A549 (cell line): Measurements from ENCODE around the gene GBF1. TPM values are rescaled to one million over a fixed set of nuclear protein-coding genes. Genes with fewer than 3 reads are reported as not detected.

Experiments used
- ATAC-seq, 2 experiments: fragments of 200-7000 bp in 1 of 2; fragments of >200 bp in 1 of 2; cut with Nextera tagmentation in 1 of 2; cut with Tn5 transposase in 1 of 2; 3 replicates each; pipeline versions ENCODE4 v1.8.0 to v1.9.1; 2018 to 2020; ENCODE audit warnings: mild to moderate bottlenecking in 1 of 2, moderate library complexity in 1 of 2
- CTCF ChIA-PET: fragments of 300-600 bp; sonication (Branson Sonifier 250); formaldehyde crosslinking; extraction: SDS; loops from one replicate; lab custom pipeline; 2021; ENCODE audit warnings: antibody characterized with exemption, inconsistent platforms; lab: Yijun Ruan, JAX
- POLR2A ChIA-PET: fragments of 350-600 bp; formaldehyde crosslinking; extraction: SDS; loops from one replicate; lab custom pipeline; 2021; ENCODE audit warnings: antibody characterized with exemption, inconsistent platforms; lab: Yijun Ruan, JAX
- DNase-seq, 2 experiments: peaks; one replicate each; pipeline versions ENCODE4 v3.0.0 to v3.0.0-alpha.2; 2011 to 2016; ENCODE audit warnings: low read depth in 1 of 2, low spot score in 1 of 2
- FAIRE-seq: peaks from 2 replicates; lab custom pipeline; 2011; peaks lifted over from hg19 to GRCh38; lab: Jason Lieb, UNC
- H3K27ac ChIP-seq, 2 experiments: fragments of >200 bp; sonication (Bioruptor Twin); formaldehyde crosslinking; 3 replicates each; pipeline ENCODE4 v1.5.1; 2016 to 2017
- H3K4me1 ChIP-seq: fragments of >200 bp; sonication (Bioruptor Twin); formaldehyde crosslinking; 3 replicates; pipeline ENCODE4 v1.6.1; 2016
- H3K4me2 ChIP-seq: fragments of >200 bp; sonication (Bioruptor Twin); formaldehyde crosslinking; 3 replicates; pipeline ENCODE4 v1.6.1; 2016
- H3K4me3 ChIP-seq: fragments of >200 bp; sonication (Bioruptor Twin); formaldehyde crosslinking; 3 replicates; pipeline ENCODE4 v1.5.1; 2016
- H3K9me3 ChIP-seq: fragments of >200 bp; sonication (Bioruptor Twin); formaldehyde crosslinking; 3 replicates; pipeline ENCODE4 v1.6.1; 2016
- BHLHE40 ChIP-seq: IDR thresholded peaks from 2 replicates; pipeline ENCODE4 v1.6.1; 2012; ENCODE audit warnings: low read depth, low read length, inconsistent platforms
- CBX2 ChIP-seq: fragments of 200-600 bp; sonication (generic); IDR thresholded peaks from 2 replicates; pipeline ENCODE4 v1.6.1; 2016; ENCODE audit warnings: low read depth, mild to moderate bottlenecking, borderline replicate concordance
- CEBPB ChIP-seq, 2 experiments: fragments of >200 bp in 1 of 2; sonication (Bioruptor Twin) in 1 of 2; formaldehyde crosslinking in 1 of 2; IDR thresholded peaks; 2 replicates each; pipeline ENCODE4 v1.6.1; 2012 to 2016
- E2F6 ChIP-seq: IDR thresholded peaks from 2 replicates; pipeline ENCODE4 v1.6.1; 2012; ENCODE audit warnings: low read depth, borderline replicate concordance
- FOSB ChIP-seq: fragments of 250-450 bp; sonication (Bioruptor Pico); IDR thresholded peaks from 2 replicates; pipeline ENCODE4 v1.5.0; 2020; ENCODE audit warnings: mild to moderate bottlenecking, moderate library complexity
- FOSL2 ChIP-seq, 2 experiments: fragments of 450-650 bp in 1 of 2; fragments of >200 bp in 1 of 2; sonication (Bioruptor Twin) in 1 of 2; formaldehyde crosslinking; IDR thresholded peaks; 2 replicates each; pipeline versions ENCODE4 v1.5.0 to v1.6.1; 2016 to 2020; ENCODE audit warnings: mild to moderate bottlenecking in 1 of 2, moderate library complexity in 1 of 2
- GATA3 ChIP-seq: IDR thresholded peaks from 2 replicates; pipeline ENCODE4 v1.6.1; 2012; ENCODE audit warnings: borderline replicate concordance
- HDAC2 ChIP-seq: fragments of 200-600 bp; sonication (generic); IDR thresholded peaks from 2 replicates; pipeline ENCODE4 v1.6.1; 2016
- HEYL ChIP-seq: fragments of 250-450 bp; sonication (Bioruptor Pico); IDR thresholded peaks from 2 replicates; pipeline ENCODE4 v1.8.0; 2021; ENCODE audit warnings: mild to moderate bottlenecking, moderate library complexity
- HMGXB4 ChIP-seq: fragments of 250-450 bp; sonication (Bioruptor Pico); IDR thresholded peaks from 2 replicates; pipeline ENCODE4 v1.5.0; 2021; ENCODE audit warnings: mild to moderate bottlenecking, moderate library complexity, borderline replicate concordance
- HOXB5 ChIP-seq: fragments of 250-450 bp; sonication (Bioruptor Pico); IDR thresholded peaks from 2 replicates; pipeline ENCODE4 v1.5.0; 2020; ENCODE audit warnings: mild to moderate bottlenecking, moderate library complexity
- JUN ChIP-seq, 2 experiments: fragments of >200 bp; sonication (Bioruptor Twin); formaldehyde crosslinking; IDR thresholded peaks; 2 replicates in 1 of 2; 3 replicates in 1 of 2; pipeline ENCODE4 v1.6.1; 2016 to 2017
- JUNB ChIP-seq: fragments of >200 bp; sonication (Bioruptor Twin); formaldehyde crosslinking; IDR thresholded peaks from 2 replicates; pipeline ENCODE4 v1.6.1; 2016
- MAFK ChIP-seq: fragments of 450-650 bp; IDR thresholded peaks from 2 replicates; pipeline ENCODE4 v1.6.1; 2014; ENCODE audit not compliant: partially characterized antibody
- MAZ ChIP-seq: fragments of 150-350 bp; IDR thresholded peaks from 2 replicates; pipeline ENCODE4 v1.6.1; 2014; ENCODE audit warnings: antibody characterized with exemption, low read depth, low read length, borderline replicate concordance
- MYC ChIP-seq: IDR thresholded peaks from 2 replicates; pipeline ENCODE4 v1.6.1; 2012; ENCODE audit warnings: mild to moderate bottlenecking, inconsistent platforms, low read length, improper control_type of control experiment, borderline replicate concordance
- NFE2L2 ChIP-seq: fragments of 150-350 bp; conservative IDR thresholded peaks from 2 replicates; pipeline ENCODE4 v1.6.1; 2014; ENCODE audit warnings: low read length
- PBX3 ChIP-seq: IDR thresholded peaks from 2 replicates; pipeline ENCODE4 v1.6.1; 2012
- POLR2A ChIP-seq: IDR thresholded peaks from 2 replicates; pipeline ENCODE4 v1.6.1; 2012; ENCODE audit warnings: mild to moderate bottlenecking, low read length
- RAD21 ChIP-seq, 2 experiments: fragments of >200 bp in 1 of 2; sonication (Bioruptor Twin) in 1 of 2; formaldehyde crosslinking in 1 of 2; IDR thresholded peaks in 1 of 2; conservative IDR thresholded peaks in 1 of 2; 2 replicates in 1 of 2; 3 replicates in 1 of 2; pipeline ENCODE4 v1.6.1; 2012 to 2018; ENCODE audit warnings: inconsistent platforms in 1 of 2
- TP53 ChIP-seq: fragments of 250-450 bp; sonication (Bioruptor Pico); IDR thresholded peaks from 2 replicates; pipeline ENCODE4 v1.5.0; 2021; ENCODE audit warnings: mild to moderate bottlenecking, moderate library complexity
- WGBS: methylation state at CpG from one replicate; pipeline ENCODE4 v1.1.6; 2017; ENCODE audit errors: missing lambda C conversion rate; 5-methylcytosine and 5-hydroxymethylcytosine counted together
- polyA plus RNA-seq, 4 experiments: library from polyadenylated mRNA; depleted of rRNA in 3 of 4; stranded (reverse); fragments of >200 nt; fragmentation: RNase III in 1 of 4; extraction: RNeasy Plus Mini Kit Qiagen cat#74134 plus additional on column Dnase treatment in 1 of 4; gene quantifications; 2 replicates in 3 of 4; 3 replicates in 1 of 4; pipeline ENCODE4 v1.2.3, GENCODE V29; 2011 to 2017
- TF ChIP-seq, protein P1 (sequence below): fragments of >200 bp; sonication (Bioruptor Twin); formaldehyde crosslinking; IDR thresholded peaks from 3 replicates; pipeline ENCODE4 v1.5.1; 2016
- TF ChIP-seq, protein P2 (sequence below): IDR thresholded peaks from 2 replicates; pipeline ENCODE4 v1.6.1; 2012

Gene GBF1
- polyA plus RNA-seq, 2 of the 4 experiments (the other 2 are of a cell fraction) = 20.4 to 21.3 TPM

GRCh38 chr10:102401342-102401654 lies 156.0 kb downstream of the GBF1 start (continued):
- TF ChIP-seq, protein P1, sequence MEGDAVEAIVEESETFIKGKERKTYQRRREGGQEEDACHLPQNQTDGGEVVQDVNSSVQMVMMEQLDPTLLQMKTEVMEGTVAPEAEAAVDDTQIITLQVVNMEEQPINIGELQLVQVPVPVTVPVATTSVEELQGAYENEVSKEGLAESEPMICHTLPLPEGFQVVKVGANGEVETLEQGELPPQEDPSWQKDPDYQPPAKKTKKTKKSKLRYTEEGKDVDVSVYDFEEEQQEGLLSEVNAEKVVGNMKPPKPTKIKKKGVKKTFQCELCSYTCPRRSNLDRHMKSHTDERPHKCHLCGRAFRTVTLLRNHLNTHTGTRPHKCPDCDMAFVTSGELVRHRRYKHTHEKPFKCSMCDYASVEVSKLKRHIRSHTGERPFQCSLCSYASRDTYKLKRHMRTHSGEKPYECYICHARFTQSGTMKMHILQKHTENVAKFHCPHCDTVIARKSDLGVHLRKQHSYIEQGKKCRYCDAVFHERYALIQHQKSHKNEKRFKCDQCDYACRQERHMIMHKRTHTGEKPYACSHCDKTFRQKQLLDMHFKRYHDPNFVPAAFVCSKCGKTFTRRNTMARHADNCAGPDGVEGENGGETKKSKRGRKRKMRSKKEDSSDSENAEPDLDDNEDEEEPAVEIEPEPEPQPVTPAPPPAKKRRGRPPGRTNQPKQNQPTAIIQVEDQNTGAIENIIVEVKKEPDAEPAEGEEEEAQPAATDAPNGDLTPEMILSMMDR = no peak
- TF ChIP-seq E2F6 (no peak), BHLHE40 (no peak), HOXB5 (CRISPR knock-in tag) (no peak)
- TF ChIP-seq, all 56 proteins: peak for 0

DNA sequence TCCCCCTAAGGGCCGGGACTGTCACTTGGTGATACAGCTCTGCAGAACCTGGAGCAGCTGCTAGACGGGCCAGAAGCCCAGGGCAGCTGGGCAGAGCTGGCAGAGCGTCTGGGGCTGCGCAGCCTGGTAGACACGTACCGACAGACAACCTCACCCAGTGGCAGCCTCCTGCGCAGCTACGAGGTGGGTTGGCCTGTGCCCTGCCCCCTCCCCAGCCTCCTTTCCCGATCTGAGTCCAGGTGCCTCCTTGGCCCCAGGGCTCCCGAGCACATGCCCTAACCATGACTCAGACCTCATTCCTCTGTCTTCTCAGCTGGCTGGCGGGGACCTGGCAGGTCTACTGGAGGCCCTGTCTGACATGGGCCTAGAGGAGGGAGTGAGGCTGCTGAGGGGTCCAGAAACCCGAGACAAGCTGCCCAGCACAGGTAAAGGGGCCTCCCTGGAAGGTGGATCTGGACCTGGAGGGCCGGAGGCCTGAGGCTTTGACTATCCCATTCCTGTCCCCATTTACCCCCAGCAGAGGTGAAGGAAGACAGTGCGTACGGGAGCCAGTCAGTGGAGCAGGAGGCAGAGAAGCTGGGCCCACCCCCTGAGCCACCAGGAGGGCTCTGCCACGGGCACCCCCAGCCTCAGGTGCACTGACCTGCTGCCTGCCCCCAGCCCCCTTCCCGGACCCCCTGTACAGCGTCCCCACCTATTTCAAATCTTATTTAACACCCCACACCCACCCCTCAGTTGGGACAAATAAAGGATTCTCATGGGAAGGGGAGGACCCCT lies 156.6 kb downstream of the GBF1 start:
- Histone ChIP-seq H3K9me3 (no peaks in the 10 kb centered on the region), H3K4me1 (peaks cover 31% of the 10 kb centered on the region), H3K4me3 (no peak overlapping the region), H3K4me2 (peak overlapping the region; percentile 68), H3K27ac (peak overlapping the region; percentile 54 to 78; a peak in 4 of 6 replicates)
- POLR2A ChIA-PET = no interaction called here
- DNase-seq = peak; percentile 70 to 77
- FAIRE-seq = no peak
- TF ChIP-seq MAZ (no peak), MYC (no peak; the same call in 1 of the 2 replicates), HEYL (CRISPR knock-in tag) (no peak), JUNB (no peak), HDAC2 (no peak), FOSL2 (IDR thresholded peaks at IDR 0.05) (no peak), FOSL2 (CRISPR knock-in tag; IDR thresholded peaks at IDR 0.05) (peak; percentile 81), FOSB (CRISPR knock-in tag) (no peak), NFE2L2 (0 out of 2 replicates have a peak, but pooled peaks have one; percentile 6), CBX2 (no peak), PBX3 (peak; percentile 59; the same call in 1 of the 2 replicates), TP53 (CRISPR knock-in tag) (no peak), CEBPB (IDR thresholded peaks at IDR 0.05) (no peak), POLR2A (no peak), RAD21 (conservative IDR thresholded peaks at IDR 0.05 in 1 of 2, IDR thresholded peaks at IDR 0.05 in 1 of 2) (no peak), HMGXB4 (CRISPR knock-in tag) (no peak), GATA3 (peak; percentile 38; the same call in 1 of the 2 replicates), JUN (IDR thresholded peaks at IDR 0.05) (0 out of 5 replicates have a peak, but pooled peaks of 1 of the 2 experiments have one; percentile 17), MAFK (no peak)
- TF ChIP-seq, protein P2, sequence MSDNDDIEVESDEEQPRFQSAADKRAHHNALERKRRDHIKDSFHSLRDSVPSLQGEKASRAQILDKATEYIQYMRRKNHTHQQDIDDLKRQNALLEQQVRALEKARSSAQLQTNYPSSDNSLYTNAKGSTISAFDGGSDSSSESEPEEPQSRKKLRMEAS = peak; percentile 84
- TF ChIP-seq, protein P1 = no peak
- WGBS = 44% methylated on average over 16 of the region's 18 CpGs
- peak; percentile 37 to 39 for ATAC-seq
- CTCF ChIA-PET = interaction anchor here (0.6 to 16.2 kb wide), 11 partner anchors 7 to 232 kb away, joined by 3 to 450 read pairs (median 31); partner anchors contain the start of genes CUEDC2, ELOVL3, FBXL15 and NFKB2
